Renal cortical epithelial cell (primary cell): Measurements from ENCODE around the gene RPL27. TPM values are rescaled to one million over a fixed set of nuclear protein-coding genes. Genes with fewer than 3 reads are reported as not detected.

ENCODE experiments used
- DNase-seq: peaks from one replicate; pipeline ENCODE4 v3.0.0-alpha.2; 2011; ENCODE audit warnings: low read depth
- total RNA-seq: library from RNA; depleted of rRNA; stranded (reverse); fragments of >200 nt; gene quantifications from 2 replicates; pipeline ENCODE4 v1.2.3, GENCODE V29; 2014

Gene RPL27
- total RNA-seq, 1 donor from 2014 or later, result 476 TPM

DNA sequence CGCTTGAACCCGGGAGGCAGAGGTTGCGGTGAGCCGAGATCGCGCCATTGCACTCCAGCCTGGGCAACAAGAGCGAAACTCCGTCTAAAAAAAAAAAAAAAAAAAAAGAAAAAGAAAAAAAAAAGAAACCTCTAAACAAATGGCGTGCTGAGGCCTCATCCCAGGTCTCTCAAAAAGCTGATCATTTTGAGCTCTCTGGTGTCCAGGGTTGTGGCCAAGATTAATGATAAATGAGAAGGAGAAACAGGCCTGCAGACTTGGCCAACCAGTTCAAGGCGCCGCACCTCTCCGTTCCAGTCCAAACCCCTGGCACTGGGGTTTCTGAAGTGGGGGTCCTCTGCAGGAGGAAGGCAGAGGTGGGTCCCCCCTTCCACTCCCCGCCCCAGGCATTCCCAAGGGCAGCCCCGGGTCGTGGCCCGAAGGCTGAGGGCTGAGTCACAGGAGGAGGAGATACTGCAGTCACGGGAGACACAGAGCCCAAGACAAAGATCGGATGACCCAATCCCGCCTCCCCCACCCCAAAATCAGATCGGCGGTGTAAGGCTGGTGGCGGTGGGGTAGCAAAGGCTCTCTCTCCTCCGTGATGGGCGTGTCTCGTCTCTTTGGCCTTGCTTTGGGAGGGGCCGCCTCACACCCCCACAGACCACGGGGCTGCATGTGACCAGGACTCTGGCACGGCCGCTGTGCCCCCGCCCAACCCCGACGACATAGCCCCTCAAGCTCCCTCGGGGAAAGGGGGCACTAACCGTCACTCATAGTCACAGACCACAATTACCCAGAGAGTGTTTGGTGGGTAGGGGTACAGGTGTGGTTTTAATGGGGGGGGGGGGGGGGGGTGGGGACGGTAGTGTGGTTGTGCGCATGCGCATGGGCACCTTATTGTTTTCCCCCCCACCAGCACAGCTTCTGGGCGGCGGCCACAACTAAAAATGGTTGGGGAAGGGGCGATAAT lies 22.8 kb downstream of the RPL27 start:
- peak; percentile 49 for DNase-seq

DNA sequence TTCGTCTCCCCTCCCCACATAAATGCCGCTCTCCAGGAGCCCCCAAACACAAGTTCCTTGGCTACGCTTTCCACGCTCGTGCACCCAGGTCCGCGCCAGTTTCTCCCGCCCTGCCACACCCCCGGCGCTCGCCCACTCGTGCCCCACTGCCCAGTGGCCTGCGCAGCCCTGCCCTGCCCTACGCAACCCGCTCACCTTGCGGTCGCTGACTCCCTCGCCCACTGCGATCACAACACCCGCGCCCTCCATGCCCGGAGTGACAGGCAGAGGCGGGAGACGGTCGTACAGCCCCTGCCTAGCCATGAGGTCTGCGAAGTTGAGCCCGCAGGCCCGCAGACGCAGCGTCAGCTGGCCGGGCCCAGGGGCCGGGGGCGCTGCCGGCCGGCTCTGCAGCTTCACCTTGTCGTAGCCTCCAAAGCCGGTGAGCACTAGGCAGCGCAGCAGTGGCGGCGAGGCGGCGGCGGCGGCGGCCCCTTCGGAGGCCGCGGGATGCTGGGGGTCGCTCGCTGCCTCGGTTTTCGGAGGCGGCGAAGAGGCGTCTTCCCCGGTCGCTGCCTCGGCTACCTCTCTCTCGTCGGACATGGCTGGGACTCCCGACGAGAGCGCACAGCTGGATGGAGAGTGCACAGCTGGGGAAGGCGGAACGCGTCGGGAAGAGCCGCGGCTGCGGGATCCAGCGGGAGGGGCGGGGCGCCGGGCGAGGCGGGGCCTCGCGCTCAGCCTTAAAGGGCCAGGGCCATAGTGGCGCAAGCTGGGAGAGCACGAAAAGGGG lies 23.7 kb downstream of the RPL27 start, which contains the start of gene VAT1:
Gene VAT1 (minus strand): TSS at position 645 of the 772 bp plus-strand sequence. CDS start 63 bp downstream, at position 582.
- peak; percentile 47 for DNase-seq

DNA sequence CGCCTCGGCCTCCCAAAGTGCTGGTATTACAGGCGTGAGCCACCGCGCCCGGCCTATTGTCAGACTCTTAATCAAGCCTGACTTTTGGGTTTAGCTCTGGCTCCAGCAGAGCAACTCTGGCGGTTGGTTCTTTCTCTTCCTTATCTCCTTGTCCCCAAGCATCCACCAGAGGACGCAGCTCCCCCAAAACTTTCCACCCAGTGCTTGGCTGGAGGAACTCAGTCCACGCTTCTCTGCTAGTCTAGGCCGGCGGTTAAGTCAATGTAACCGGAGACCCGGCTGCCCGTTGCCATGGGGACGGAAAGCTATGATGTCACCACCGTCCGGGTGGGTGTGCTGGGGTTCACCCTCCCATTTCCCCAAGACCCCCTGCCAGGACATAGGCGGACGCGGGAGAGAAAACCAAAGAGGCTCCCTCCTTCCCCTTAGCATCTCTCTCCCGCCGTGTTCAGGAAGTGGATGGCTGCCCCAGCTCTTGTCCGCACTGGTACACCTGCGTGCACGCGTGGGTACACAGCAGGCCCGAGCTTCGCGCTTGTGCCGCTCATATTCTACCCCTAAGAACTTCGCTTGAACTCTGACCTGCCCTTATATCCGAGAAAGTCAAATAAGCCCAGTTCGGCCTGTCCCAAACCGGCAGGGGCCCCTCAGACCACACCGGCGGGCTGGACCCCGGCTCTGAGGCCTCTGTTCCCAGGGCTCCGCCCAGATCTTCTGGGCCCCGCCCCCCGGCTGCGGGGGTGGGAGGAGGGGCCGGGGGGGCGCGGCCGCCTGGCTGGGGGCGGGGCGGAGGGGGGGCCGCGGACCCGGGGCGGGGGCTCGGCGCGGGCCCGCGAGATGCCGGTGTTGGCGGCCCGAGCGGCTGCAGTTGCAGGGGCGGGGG lies 26.4 kb downstream of the RPL27 start, which contains the start of gene RND2:
Gene RND2 (plus strand): TSS at position 825 of the 883 bp plus-strand sequence. CDS start 117 bp downstream, outside the sequence.
- peak; percentile 85 for DNase-seq

DNA sequence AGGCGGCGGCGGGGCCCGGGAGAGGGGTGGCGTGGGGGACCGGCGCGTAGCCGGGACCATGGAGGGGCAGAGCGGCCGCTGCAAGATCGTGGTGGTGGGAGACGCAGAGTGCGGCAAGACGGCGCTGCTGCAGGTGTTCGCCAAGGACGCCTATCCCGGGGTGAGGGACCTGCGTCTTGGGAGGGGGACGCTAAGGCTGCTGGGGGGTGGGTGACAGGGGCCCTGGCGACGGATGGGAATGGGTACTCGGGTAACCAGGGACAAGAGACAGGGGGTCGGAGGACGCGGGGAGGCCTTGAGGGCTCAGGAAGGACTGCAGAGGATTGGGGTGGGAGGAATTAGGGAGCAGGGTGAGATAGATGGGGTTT lies 27.1 kb downstream of the RPL27 start:
- DNase-seq, result no peak

DNA sequence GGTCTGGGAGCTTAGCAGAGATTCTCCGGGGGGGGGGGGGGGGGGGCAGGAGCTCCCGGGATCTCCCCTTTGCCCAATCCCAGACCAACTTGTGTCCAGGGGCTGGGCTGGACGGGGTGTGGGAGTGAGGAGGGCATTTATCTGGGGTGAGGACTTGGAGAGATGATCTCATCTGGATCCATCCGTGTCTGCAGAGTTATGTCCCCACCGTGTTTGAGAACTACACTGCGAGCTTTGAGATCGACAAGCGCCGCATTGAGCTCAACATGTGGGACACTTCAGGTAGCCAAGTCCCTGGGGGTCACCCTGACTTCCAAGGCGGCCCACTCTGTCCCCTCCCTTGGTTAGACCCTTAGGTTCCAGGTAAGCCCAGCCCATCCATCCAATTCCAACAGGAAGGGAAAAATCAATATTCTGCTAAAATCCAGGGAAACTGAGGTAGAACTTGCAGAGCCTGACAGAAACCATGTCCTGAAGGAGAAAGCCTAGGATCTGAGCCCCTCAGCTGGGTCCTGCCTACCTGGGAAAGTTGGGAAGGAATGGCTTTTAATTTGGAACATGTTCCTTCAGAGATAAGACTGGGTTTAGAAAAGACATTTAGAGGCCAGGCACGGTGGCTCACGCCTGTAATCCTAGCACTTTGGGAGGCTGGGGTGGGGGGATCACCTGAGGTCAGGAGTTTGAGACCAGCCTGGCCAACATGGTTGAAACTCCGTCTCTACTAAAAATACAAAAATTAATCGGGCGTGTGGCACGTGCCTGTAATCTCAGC lies 27.7 kb downstream of the RPL27 start:
- DNase-seq, result no peak

DNA sequence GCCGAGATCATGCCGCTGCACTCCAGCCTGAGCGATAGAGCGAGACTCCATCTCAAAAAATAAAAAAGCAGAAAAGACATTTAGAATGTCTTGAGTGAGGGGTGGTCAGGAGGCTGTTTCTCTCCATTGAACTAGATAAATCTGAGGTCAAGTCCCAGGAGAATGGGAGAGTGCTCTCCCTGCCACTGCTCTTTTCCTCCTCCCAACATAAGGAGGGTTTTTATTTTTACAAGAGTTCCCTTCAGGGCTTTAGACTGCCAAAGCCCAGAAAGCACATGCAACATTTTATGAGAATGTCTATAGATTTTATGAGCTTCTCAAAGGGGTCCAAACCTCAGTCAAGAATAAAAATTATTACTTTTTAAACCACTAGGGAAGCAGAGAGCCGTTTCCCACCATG lies 28.4 kb downstream of the RPL27 start:
- DNase-seq, result no peak

DNA sequence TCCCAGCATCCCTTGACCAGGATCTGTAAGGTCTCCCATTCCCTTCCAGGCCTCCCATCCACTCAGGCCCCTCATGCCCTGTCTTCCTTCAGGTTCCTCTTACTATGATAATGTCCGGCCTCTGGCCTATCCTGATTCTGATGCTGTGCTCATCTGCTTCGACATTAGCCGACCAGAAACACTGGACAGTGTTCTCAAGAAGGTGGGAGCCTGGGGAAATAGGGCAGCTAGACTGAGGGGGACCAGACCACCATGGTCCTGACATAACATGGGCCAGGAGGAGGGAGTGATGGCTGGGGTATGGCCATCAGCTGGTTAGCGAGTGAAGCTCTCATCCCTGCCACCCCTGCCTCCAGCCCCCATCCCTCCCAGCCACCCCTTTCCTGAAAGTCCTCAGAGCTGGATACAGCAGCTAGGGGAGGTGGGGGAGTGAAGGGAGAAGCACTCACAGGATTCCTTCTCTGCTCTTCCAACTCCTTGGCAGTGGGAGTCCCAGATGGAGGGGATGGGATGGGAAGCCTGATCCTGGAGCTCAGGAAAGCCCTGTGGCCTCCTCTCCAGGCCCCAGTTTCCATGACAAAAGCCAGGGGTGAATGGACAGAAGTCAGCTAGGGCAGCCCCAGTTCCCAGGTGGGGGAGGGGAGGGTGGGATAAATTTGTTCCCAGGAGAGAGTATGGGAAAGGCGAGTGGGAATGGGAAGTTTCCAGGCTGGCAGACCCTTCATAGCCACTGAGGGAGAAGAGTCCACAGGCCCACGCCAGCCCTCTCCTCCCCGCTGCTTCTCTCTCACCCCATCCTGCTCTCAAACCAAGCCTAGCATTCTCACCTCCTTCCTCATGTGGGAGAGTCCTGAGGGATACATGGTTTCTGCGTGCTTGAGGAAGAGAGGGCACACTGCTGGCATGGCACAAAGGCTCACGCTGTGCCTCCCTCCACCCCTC lies 29.1 kb downstream of the RPL27 start:
- DNase-seq, result no peak

DNA sequence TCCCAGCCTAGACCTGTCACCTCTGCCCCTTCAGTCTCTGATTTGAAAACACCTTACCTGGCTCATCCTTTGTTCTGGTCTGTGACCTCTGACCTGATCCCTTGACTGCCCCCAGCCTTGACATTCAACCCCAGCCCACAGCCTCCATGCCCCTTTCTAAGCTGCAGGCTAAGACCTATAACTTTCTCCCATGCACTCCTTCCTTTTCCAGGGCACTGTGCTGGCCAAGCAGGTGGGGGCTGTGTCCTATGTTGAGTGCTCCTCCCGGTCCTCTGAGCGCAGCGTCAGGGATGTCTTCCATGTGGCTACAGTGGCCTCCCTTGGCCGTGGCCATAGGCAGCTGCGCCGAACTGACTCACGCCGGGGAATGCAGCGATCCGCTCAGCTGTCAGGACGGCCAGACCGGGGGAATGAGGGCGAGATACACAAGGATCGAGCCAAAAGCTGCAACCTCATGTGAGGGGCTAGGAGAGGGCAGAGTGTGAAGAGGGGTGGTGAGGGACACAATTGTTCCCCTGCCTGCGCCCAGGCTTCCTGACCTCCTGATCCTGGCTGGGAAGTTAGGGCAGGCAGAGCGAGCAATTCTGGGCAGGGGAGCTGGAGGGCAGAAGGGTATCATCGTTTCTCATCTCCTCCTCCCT lies 30.1 kb downstream of the RPL27 start:
- DNase-seq, result no peak

DNA sequence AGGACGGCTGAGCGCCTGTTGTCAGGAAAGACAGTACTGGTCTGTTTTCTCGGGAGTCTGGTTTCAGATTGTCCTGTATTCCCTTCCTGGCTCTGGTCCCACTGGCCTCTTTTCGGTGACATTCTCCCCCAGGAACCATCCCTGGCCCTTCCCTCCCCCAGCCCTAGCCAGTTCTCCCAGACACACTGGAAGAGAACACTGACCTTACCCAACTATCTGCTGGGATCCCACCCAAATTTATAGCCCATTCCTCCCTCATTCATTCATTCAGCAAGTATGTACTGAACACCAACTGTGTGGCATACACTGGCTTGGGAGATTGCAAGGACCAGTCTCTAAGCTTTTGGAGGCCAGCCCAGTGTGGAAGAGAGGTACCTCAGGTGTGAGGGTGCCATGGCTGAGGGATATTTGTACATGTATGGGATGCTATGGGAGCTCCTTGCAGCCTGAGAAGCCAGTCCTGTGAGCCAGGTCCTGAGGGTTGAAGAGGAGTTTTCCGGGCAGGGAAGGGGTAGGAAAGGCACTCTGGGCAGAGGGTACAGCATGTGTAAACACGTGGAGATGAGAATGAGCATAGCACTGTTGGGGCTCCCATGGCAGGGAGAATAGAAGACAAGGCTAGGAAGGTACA lies 32.0 kb downstream of the RPL27 start:
- no peak for DNase-seq

DNA sequence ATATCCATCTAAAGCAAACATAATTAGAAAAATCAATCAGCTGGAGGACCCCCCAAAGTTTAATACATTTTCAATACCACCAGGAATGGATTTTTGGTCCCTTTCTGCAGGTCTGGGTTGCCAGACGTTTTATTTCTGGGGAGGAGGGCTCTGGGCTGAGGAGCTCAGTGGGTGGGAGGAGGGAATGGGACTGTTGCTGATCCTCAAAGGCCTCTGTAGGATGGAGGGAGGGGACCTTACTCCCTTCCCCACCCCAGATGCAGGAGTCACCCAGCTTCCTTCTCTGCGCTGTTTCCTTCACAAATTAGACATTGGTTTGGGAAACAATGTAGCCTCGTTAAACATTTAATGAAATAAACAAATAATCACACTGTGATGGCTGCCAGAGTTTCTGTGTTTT lies 33.4 kb downstream of the RPL27 start:
- DNase-seq, result no peak

DNA sequence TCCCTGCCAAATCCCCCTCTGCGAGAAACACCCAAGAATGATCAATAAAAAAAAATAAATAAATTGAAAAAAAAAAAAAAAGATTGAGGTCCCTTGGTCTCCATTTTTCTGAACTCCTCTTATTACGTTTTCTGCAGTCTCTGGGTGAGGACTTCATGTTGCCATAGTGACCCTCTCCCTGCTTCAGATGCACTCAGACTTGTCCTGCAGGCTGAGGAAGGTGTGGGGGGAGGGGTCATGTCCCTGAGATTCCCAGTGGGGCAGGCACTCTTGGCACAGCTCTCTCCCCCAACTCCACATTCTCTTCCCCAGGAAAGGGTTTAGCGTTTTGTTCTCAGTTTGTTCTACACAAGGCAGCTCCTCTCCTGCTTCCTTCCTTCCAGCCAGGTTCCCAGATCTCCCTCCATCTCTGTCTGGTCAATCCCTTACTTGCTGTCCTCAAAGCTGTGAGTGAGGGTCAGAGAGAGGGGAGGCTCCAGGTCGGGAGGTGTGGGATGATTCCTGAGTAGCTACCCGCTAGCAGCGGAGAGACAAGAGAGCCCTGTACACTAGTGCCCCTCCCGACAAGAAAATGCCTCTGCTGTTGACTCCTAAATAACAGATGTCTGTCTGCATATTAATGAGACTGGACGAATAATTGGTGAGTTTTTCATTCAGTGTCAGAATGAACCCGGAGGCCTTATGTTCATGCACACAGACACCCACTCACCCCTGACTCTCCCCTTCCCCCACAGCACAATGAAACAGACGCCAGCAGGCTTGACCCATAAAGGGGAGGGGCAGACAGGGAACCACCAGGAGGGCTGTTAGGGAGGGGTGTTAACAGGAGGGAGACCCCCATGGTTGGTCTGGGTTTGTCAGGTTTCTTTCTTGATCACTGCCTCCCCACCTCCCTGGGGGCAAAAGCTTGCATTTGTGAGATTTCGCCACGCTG lies 36.0 kb downstream of the RPL27 start:
- DNase-seq, result no peak

DNA sequence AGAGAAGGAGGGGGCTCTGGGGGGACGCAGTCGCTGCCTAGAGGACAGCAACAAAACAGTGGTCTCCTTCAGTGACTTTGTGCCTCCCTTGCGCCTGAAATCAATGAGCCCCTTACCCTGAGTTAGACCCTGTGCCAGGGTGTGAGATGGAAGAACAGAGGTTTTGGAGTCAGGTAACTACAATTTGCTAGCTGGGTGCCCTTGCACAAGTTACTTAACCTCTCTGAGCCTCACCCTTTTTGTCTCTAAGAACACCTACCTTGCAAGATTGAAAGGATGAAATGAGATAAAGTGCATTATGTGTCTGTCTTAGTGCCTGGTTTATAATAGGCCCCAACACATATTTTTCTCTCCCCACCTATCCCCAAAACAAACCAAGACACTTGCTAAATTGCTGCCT lies 36.7 kb downstream of the RPL27 start:
- DNase-seq, result no peak

DNA sequence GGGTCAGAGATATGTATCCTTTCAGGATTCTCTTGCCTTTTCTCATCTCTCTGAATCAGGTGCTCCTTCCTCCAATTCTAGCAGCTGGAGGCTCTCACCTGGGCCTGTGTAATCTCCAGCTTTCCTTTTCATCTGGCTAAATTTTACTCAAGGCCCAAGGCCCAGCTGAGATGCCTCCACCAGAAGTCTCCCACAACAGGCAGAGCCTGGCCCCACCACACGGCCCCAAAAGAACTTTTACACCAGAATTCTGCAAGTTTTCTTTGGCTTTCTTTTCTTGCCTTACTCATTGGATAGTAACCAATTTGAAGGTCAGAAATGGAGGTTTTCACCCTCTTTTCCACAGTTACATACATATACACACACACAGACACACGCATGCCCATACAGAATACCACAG lies 41.4 kb downstream of the RPL27 start:
- DNase-seq, result no peak

DNA sequence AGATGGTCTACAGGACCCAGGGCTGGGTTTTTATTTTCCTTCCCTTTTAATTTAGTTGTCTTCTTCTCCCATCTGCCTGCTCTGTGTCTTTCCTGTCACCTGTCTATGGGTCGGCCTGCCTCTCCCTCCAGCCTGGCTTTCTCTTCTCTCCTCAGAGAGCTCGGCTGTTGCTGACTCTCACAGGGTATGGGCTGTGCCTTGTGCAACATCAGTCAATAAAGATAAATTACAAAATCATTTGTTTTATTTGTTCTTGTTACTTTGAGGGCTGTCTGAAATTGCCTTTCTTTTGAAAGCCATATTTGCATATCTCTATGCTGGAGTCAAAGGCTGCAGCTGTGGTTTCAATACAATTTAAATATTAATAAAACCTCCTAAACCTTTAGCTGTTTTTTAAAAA lies 42.4 kb downstream of the RPL27 start:
- DNase-seq, result no peak

DNA sequence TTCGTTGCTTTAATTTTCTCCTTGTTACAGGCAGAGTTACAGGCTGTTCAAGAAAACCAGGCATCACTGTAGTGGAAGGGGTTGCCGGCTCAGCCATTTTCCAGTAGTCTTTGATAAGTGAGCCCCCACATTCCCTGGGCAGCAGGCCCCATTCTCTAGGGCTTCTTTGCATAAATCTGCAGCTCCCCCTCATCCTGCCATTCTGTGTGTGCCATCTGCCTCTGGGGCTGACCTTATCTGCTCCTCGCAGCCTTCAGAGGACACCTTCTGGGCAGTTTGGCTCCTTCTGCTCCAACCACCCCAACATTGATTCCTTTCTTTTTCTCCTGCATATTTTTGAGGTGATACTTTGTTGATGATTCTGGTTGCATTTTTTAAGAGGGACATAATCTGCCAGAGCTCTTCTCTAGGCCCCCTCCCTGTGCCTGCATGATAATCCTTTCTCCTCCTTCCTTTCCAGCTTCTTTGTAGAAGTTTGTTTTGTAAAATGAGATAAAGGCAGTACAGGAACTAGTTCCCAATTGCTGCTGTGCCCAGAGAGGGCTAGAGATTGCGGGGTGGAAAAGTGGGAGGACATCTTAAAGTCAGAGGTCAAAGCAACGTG lies 43.9 kb downstream of the RPL27 start:
- DNase-seq, result no peak

DNA sequence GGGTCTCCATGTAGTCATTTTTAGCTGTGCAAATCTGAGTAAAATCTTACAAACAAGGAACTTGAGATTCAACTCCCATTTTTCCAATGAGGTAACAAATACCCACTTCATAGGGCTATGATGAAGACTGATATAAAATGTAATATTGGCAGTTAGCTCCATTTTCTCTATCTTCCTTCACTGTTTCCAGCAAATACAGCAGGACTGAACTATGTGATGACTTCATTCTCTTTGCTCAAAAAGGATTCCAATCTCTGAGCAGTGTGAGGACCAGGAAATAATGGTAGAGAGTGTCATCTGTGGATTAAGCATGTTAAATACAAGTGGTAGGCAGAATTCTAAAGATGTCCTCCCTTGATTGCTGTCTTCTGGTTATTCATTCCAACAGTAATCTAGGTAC lies 45.1 kb downstream of the RPL27 start:
- DNase-seq, result no peak

DNA sequence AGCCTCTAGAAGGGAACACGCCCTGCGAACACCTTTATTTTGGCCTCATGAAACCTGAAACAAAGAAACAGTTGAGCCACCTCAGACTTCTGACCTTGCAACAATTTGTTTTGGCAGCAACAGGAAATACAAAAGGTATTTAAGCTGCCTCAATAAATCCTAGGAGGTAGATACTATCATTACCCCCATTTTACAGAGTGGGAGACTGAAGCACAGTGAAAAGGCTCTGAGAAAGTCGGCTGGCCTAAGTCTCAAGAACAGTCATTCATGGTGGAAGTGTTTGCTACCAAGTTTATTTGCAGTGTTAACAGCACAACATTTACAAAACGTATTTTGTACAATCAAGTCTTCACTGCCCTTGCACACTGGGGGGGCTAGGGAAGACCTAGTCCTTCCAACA lies 45.8 kb downstream of the RPL27 start:
- no peak for DNase-seq
